GM21723 (cell line): ENCODE measurements around the gene ATG9B.
"Not testable (repeated sequence)": the region's sequence is repeated elsewhere in the genome, so short reads cannot be mapped to it uniquely, and the experiment has no call there.

Experiments used
- ATAC-seq: cut with Tn5 transposase; IDR thresholded peaks from one replicate; pipeline ENCODE4 v1.9.1; 2021; ENCODE audit warnings: mild to moderate bottlenecking, moderate library complexity; ENCODE audit not compliant: unreplicated experiment

ATG9B gene

GRCh38 chr7:151018421-151019129 is 5.7 kb downstream of the ATG9B start:
- no peak for ATAC-seq

GRCh38 chr7:151017953-151018420 is 6.3 kb downstream of the ATG9B start:
- ATAC-seq: peak; percentile 71

- no peak for ATAC-seq
Measured at GRCh38 chr7:151017370-151017952, 6.8 kb downstream of the ATG9B start.

- ATAC-seq: no peak
Measured at GRCh38 chr7:151016942-151017341, 7.4 kb downstream of the ATG9B start.

- ATAC-seq: no peak
Measured at GRCh38 chr7:151016505-151016904, 7.8 kb downstream of the ATG9B start.

GRCh38 chr7:151015967-151016366 is 8.3 kb downstream of the ATG9B start:
- ATAC-seq: no peak

- ATAC-seq: no peak
Measured at GRCh38 chr7:151014950-151015349, 9.3 kb downstream of the ATG9B start.

GRCh38 chr7:151013733-151014497 is 10.4 kb downstream of the ATG9B start:
- peak; percentile 49 for ATAC-seq

- ATAC-seq: no peak
Measured at GRCh38 chr7:151013356-151013732, 10.9 kb downstream of the ATG9B start.

GRCh38 chr7:151012911-151013347 is 11.4 kb downstream of the ATG9B start:
- no peak for ATAC-seq

- ATAC-seq: no peak
Measured at GRCh38 chr7:151012031-151012692, 12.1 kb downstream of the ATG9B start.

GRCh38 chr7:151011616-151012015 is 12.7 kb downstream of the ATG9B start:
- ATAC-seq: not testable (repeated sequence)

- no peak for ATAC-seq
Measured at GRCh38 chr7:151011097-151011409, 13.2 kb downstream of the ATG9B start.

GRCh38 chr7:151010307-151011096 is 13.8 kb downstream of the ATG9B start:
- no peak for ATAC-seq

- no peak for ATAC-seq
Measured at GRCh38 chr7:151010037-151010306, 14.3 kb downstream of the ATG9B start.

- no peak for ATAC-seq
Measured at GRCh38 chr7:151009327-151010036, 14.8 kb downstream of the ATG9B start.

GRCh38 chr7:151008511-151009323 is 15.6 kb downstream of the ATG9B start:
- ATAC-seq: peak; percentile 91

- no peak for ATAC-seq
Measured at GRCh38 chr7:151008143-151008510, 16.2 kb downstream of the ATG9B start.

- ATAC-seq: no peak
Measured at GRCh38 chr7:151007469-151007898, 16.8 kb downstream of the ATG9B start.
